Activated gamma-delta T cell treated with anti-CD3 and anti-CD28 coated beads, Interleukin-2, amount 50 U/mL, for 16 hours (primary cell): Measurements from ENCODE around the gene CD6.

Source experiments
- DNase-seq: peaks from one replicate; pipeline ENCODE4 v3.0.0-alpha.2; 2020; ENCODE audit warnings: low read depth

Gene CD6

GRCh38 chr11:60985991-60986915 lies 14.8 kb downstream of the CD6 start:
- peak; percentile 86 for DNase-seq

- DNase-seq = peak; percentile 27
These were observed 16.2 kb downstream of the CD6 start for GRCh38 chr11:60987577-60988277.

GRCh38 chr11:60988658-60989057 lies 17.2 kb downstream of the CD6 start:
- no peak for DNase-seq

GRCh38 chr11:60989093-60989650 lies 17.7 kb downstream of the CD6 start:
- DNase-seq = no peak

GRCh38 chr11:60991457-60991856 lies 20.0 kb downstream of the CD6 start:
- DNase-seq = no peak

GRCh38 chr11:60992842-60993409 lies 21.4 kb downstream of the CD6 start:
- DNase-seq = no peak

- DNase-seq = no peak
These were observed 22.1 kb downstream of the CD6 start for GRCh38 chr11:60993615-60994014.

DNA sequence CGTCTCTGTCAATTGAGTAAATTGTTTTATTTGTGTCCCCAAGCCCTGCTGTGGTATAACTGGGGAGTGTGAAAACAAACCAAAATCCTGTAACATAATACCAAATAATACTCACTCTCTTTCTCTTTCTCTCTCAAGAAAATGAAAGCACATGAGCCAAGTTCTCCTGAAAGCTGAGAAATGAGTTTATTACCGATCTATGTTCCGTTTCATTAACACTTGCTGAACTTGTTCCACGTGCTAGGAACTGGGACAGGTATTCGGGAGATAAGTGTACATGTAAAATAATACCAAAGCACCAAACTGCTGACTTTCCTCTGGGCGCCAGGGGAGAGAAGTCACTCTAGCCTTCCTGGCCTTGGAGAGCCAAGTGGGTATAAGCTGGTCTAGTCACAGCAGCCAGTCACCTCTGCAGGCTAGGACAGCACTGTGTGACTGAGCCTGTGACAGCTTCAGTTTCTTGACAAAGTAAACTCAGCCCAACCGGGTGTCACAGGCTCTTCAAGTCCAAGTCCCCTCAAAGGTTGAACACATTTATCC lies 23.1 kb downstream of the CD6 start:
- DNase-seq = no peak

DNA sequence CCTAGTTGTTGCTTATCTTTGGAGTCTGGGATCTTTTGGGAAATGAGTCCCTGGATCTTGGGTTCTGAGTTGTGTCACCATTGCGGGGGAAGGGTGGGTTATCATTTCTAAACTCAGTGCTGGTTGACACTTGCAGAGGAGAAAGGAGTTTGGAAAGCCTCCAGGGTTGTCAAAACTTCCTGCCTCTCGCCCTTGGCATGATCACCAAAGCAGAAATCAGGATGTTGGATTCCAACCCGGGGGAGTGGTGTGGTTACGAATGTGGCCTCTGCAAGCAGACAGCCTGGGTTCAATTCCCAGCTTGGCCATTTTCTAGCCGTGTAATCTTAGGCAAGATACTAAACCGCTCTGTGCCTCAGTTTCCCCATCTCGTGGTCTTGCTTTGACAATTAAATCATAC lies 24.3 kb downstream of the CD6 start:
- DNase-seq = no peak

DNA sequence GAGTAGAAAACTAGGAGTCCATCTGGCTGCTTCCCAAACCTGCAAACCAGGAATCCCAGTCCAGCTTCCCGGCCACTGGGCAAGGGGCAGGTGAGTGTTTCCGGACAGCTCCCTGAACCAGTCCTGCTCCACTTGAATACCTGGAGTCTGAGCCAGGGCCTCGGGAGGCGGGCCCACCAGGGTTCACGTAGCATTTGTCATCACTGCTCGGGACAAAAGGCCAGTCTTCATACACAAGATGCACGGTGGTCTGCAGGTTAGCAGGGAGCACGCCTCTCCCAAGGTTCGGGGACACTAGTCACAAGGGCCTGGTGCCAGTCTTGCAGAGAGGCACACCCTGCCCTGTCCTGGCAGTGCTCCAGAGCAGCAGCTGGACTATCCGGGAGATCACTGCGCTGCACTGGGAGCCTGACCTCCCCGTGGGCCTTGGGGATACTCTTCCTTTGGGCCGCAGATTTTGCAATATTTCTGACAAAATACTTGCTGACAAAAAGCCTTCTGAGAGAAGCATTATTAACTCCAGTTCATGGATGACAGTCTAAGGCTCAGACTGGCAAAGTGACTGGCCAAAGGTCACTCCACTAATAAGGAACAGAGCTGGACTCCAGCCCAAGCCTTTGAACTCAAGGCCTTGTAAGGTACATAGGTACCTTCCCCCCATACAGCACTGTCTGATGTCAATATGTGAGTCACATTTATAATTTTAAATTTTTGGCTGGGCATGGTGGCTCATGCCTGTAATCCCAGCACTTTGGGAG lies 25.1 kb downstream of the CD6 start:
- no peak for DNase-seq

- no peak for DNase-seq
These were observed 28.9 kb downstream of the CD6 start for GRCh38 chr11:61000426-61000825.

GRCh38 chr11:61001931-61002330 lies 30.5 kb downstream of the CD6 start:
- no peak for DNase-seq

DNA sequence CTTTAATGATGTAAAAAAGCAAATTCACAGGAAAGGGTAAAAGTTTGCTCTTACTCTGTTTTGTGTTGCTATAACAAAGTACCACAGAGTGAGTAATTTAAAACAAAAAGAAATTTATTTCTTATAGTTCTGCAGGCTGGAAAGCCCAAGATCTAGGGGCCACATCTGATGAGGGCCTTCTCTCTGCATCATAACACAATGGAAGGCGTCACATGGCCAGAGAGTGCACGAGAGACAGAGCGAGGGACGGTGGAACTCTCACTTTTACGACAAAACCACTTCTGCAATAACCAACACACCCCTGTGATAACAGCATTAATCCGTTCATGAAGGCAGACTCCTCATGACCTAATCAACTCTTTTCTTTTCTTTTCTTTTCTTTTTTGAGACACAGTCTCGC lies 31.1 kb downstream of the CD6 start:
- DNase-seq = no peak

DNA sequence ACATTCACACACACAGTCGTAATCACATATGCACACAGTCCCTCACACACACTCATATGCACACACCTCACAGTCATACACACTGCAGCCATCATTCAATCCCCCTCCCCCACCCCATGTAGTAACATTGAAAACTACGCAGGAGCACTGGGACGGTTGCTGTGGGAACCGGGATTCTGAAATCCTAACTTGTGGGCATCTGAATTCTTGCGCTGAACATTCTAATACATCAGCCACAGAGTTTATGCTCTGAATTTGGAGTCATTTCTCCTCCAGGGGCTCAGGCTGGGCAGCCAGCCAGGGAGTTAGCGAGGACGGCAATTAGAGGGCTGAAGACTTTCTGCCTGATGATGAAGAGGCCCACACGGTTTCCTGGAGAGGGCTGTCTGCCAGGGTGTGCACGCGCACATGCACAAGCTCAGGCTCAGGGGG lies 32.7 kb downstream of the CD6 start:
- DNase-seq = no peak

- no peak for DNase-seq
These were observed 33.3 kb downstream of the CD6 start for GRCh38 chr11:61004761-61005181.

DNA sequence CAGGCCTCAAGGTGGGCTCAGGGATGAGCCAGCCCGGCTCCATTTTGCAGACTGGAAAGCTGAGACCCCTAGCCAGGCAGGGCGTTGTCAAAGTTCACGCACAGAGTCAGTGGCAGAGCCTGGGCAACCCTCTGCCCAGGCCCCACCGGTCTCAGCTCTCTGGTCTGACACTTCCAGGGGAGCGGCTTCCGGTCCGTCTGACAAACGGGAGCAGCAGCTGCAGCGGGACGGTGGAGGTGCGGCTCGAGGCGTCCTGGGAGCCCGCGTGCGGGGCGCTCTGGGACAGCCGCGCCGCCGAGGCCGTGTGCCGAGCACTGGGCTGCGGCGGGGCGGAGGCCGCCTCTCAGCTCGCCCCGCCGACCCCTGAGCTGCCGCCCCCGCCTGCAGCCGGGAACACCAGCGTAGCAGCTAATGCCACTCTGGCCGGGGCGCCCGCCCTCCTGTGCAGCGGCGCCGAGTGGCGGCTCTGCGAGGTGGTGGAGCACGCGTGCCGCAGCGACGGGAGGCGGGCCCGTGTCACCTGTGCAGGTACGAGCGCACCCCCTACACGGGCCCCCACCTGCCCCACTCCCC lies 36.0 kb downstream of the CD6 start:
- no peak for DNase-seq

DNA sequence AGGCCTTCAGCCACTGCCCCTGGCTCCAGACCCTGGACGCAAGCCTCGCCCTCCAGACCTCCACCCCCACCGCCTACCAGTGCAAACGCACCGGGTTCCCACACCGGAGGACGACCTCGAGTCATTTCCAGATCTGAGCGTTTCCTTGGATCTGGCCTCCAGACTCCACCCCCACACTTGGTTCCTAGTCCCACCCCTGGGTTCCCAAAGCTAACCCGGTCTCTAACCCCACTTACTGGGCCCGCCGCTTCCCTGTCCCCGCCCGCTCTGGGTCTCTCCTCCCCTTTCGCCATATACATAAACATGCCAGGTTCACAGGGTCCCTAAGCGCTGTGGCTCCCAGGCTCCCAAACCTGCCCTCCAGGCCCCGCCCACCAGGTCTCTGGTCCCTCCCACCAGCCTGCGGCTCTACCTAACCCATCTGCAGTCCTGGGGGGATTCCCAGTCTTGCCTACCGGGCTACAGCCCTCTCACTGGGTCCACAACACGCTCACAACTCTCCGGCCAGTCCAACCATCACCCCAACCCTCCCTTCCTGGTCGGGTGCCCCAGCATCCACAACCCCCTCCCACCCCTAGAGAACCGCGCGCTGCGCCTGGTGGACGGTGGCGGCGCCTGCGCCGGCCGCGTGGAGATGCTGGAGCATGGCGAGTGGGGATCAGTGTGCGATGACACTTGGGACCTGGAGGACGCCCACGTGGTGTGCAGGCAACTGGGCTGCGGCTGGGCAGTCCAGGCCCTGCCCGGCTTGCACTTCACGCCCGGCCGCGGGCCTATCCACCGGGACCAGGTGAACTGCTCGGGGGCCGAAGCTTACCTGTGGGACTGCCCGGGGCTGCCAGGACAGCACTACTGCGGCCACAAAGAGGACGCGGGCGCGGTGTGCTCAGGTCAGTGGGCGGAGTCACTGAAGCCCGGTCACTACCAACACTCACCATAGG lies 36.7 kb downstream of the CD6 start:
- no peak for DNase-seq

GRCh38 chr11:61008971-61009370 lies 37.5 kb downstream of the CD6 start:
- no peak for DNase-seq

GRCh38 chr11:61009392-61010275 lies 38.2 kb downstream of the CD6 start:
- no peak for DNase-seq
